T-cell (primary cell): ENCODE data around the gene TMBIM6. TPM values are rescaled to one million over a fixed set of nuclear protein-coding genes. Genes with fewer than 3 reads are reported as not detected.
"Not testable (repeated sequence)": the region's sequence is repeated elsewhere in the genome, so short reads cannot be mapped to it uniquely, and the experiment has no call there.

Source experiments
- ATAC-seq, 4 experiments: fragments of 200-7000 bp in 3 of 4; fragments of 150-1000 bp in 1 of 4; cut with Tn5 transposase; replicated peaks in 1 of 4; 1 replicate in 3 of 4; 2 replicates in 1 of 4; pipeline ENCODE4 v1.10.0; 2021; ENCODE audit warnings: moderate library complexity in 3 of 4, mild to moderate bottlenecking in 2 of 4, moderate number of reproducible peaks in 1 of 4
- CTCF ChIA-PET, 2 donors: fragments of 300-600 bp; sonication (Branson Sonifier 250); formaldehyde crosslinking; loops; one replicate each; lab custom pipeline; 2022; ENCODE audit warnings: antibody characterized with exemption in 2 of 2; lab: Charles Lee
- POLR2A ChIA-PET, 2 donors: fragments of 300-600 bp; sonication (Branson Sonifier 250); formaldehyde crosslinking; loops; one replicate each; lab custom pipeline; 2022; ENCODE audit warnings: antibody characterized with exemption in 2 of 2; lab: Charles Lee
- DNase-seq, 35 experiments: peaks; one replicate each; pipeline versions ENCODE4 v3.0.0 to v3.0.0-alpha.2; 2013 to 2023
- H3K27ac ChIP-seq: one replicate; pipeline ENCODE4 v1.5.1; 2013; ENCODE audit warnings: low read length
- H3K27me3 ChIP-seq, 2 experiments: replicated peaks in 1 of 2; 1 replicate in 1 of 2; 2 replicates in 1 of 2; pipeline versions ENCODE4 v1.6.1 to v1.7.0; 2013; ENCODE audit warnings: low read length in 1 of 2, mixed read lengths in 1 of 2; ENCODE audit not compliant: control insufficient read depth in 2 of 2, insufficient read depth in 2 of 2; ENCODE audit errors: extremely low read depth in 1 of 2
- H3K36me3 ChIP-seq, 2 donors: 1 replicate in 1 of 2; 2 replicates in 1 of 2; pipeline versions ENCODE4 v1.6.1 to v1.7.0; 2013; ENCODE audit warnings: low read length in 1 of 2; ENCODE audit not compliant: control insufficient read depth in 2 of 2, insufficient read depth in 1 of 2; ENCODE audit errors: extremely low read depth in 1 of 2
- H3K4me1 ChIP-seq, 2 experiments: 1 replicate in 1 of 2; 2 replicates in 1 of 2; pipeline versions ENCODE4 v1.6.1 to v1.7.0; 2013; ENCODE audit warnings: low read length in 2 of 2, mixed read lengths in 1 of 2; ENCODE audit not compliant: insufficient read depth in 2 of 2, control insufficient read depth in 1 of 2; ENCODE audit errors: extremely low read depth in 1 of 2
- H3K4me3 ChIP-seq, 2 donors: 1 replicate in 1 of 2; 2 replicates in 1 of 2; pipeline versions ENCODE4 v1.5.1 to v1.7.0; 2013; ENCODE audit warnings: mild to moderate bottlenecking in 2 of 2, low read length in 1 of 2, moderate library complexity in 1 of 2; ENCODE audit not compliant: control insufficient read depth in 1 of 2; ENCODE audit errors: extremely low read depth in 1 of 2
- H3K9me3 ChIP-seq: 2 replicates; pipeline ENCODE4 v1.7.0; 2013
- H3K27ac Mint-ChIP-seq, 2 donors: one replicate each; pipeline ENCODE4 v1.8.0; 2020 to 2021; ENCODE audit warnings: mild to moderate bottlenecking in 2 of 2, mixed read lengths in 2 of 2
- H3K27me3 Mint-ChIP-seq, 2 donors: one replicate each; pipeline ENCODE4 v1.8.0; 2021 to 2022; ENCODE audit warnings: mixed read lengths in 2 of 2
- H3K36me3 Mint-ChIP-seq: one replicate; pipeline ENCODE4 v1.8.0; 2021; ENCODE audit warnings: mixed read lengths
- H3K4me1 Mint-ChIP-seq, 3 donors: one replicate each; pipeline ENCODE4 v1.8.0; 2020 to 2022; ENCODE audit warnings: mixed read lengths in 3 of 3, mild to moderate bottlenecking in 1 of 3
- H3K4me3 Mint-ChIP-seq, 3 donors: one replicate each; pipeline ENCODE4 v1.8.0; 2020 to 2022; ENCODE audit warnings: mild to moderate bottlenecking in 3 of 3, mixed read lengths in 3 of 3, moderate library complexity in 3 of 3
- H3K9me3 Mint-ChIP-seq, 3 donors: one replicate each; pipeline ENCODE4 v1.8.0; 2020 to 2022; ENCODE audit warnings: mixed read lengths in 3 of 3
- WGBS: methylation state at CpG from one replicate; pipeline ENCODE4 v1.1.5; 2013; ENCODE audit warnings: missing lambda C conversion rate; ENCODE audit not compliant: insufficient coverage; 5-methylcytosine and 5-hydroxymethylcytosine counted together
- total RNA-seq, 35 experiments: library from RNA in 6 of 35; stranded (reverse) in 6 of 35; fragments of 120-200 nt in 1 of 35; gene quantifications; one replicate each; pipeline versions ENCODE4 v1.2.1 to v1.2.4 and lab custom pipeline; 2013 to 2026

TMBIM6 gene
- total RNA-seq, 5 donors from 2014 or later (not counting 1 experiment from before 2014, with no cell fraction given), result 333 to 426 (median 401) TPM

GRCh38 chr12:49766115-49766455 is 24.7 kb downstream of the TMBIM6 start:
- ChIA-PET POLR2A (interaction anchor here in 1 of 2 donors (0.7 kb wide), 1 partner anchor 221 kb away, joined by 3 read pairs; no protein-coding TSS in a partner anchor), CTCF (interaction anchor here in 1 of 2 donors (1.2 kb wide), 1 partner anchor 25 kb away, joined by 4 read pairs; the partner anchor contains the start of gene TMBIM6)
- Histone ChIP-seq H3K9me3 (no peaks in the 10 kb centered on the region), H3K27ac (no peak overlapping the region), H3K4me3 (no peak overlapping the region), H3K4me1 (peaks cover 23 to 41% of the 10 kb centered on the region in 2 experiments), H3K36me3 (peaks cover 3 to 39% of the 10 kb centered on the region in 2 donors), H3K27me3 (no peaks in the 10 kb centered on the region)
- Mint-ChIP-seq H3K4me1 (peaks cover 56 to 63% (median 59%) of the 10 kb centered on the region in 3 donors), H3K36me3 (peaks cover 38% of the 10 kb centered on the region), H3K27me3 (no peaks in the 10 kb centered on the region), H3K27ac (peak overlapping the region in 1 of 2 donors; percentile 14), H3K9me3 (no peaks in the 10 kb centered on the region), H3K4me3 (no peak overlapping the region)
- DNase-seq (no peak), ATAC-seq (no peak)
- WGBS, result 96% methylated on average over 6 of the region's 8 CpGs

- H3K27me3 Mint-ChIP-seq, result no peaks in the 10 kb centered on the region
- no peak overlapping the region for H3K4me3 ChIP-seq
- no peaks in the 10 kb centered on the region for H3K9me3 Mint-ChIP-seq
Measured at GRCh38 chr12:49767333-49767732, 26.0 kb downstream of the TMBIM6 start.

GRCh38 chr12:49773102-49773501 is 31.7 kb downstream of the TMBIM6 start:
- H3K36me3 Mint-ChIP-seq, H3K4me3 ChIP-seq, H3K27me3 Mint-ChIP-seq, H3K9me3 Mint-ChIP-seq, H3K9me3 ChIP-seq, H3K27me3 ChIP-seq, ATAC-seq, H3K27ac ChIP-seq, H3K27ac Mint-ChIP-seq, DNase-seq, H3K36me3 ChIP-seq, H3K4me3 Mint-ChIP-seq: not testable (repeated sequence)
- H3K4me1 Mint-ChIP-seq, result peaks cover 6 to 17% (median 13%) of the 10 kb centered on the region in 3 donors
- CTCF ChIA-PET, result interaction anchor here in 1 of 2 donors (0.7 to 0.8 kb wide), 2 partner anchors 9 to 43 kb away, joined by 4 to 6 read pairs; no protein-coding TSS in a partner anchor
- POLR2A ChIA-PET, result interaction anchor here in 1 of 2 donors (0.7 kb wide), 1 partner anchor 25 kb away, joined by 7 read pairs; no protein-coding TSS in a partner anchor
- no CpG with 5 or more reads among the region's 7 CpGs for WGBS
- H3K4me1 ChIP-seq, result peaks cover 0 to 11% of the 10 kb centered on the region in 2 experiments

More at GRCh38 chr12:49767333-49767732, 26.0 kb downstream of the TMBIM6 start:
- ChIA-PET CTCF (interaction anchor here (0.7 to 1.0 kb wide), 3 partner anchors 26 to 155 kb away, joined by 3 to 5 read pairs (median 3); partner anchors contain the start of gene TMBIM6 (in 1 of the 2)), POLR2A (no interaction called here)
- DNase-seq (no peak), ATAC-seq (no peak)
- Mint-ChIP-seq H3K4me3 (no peak overlapping the region), H3K4me1 (peaks cover 43 to 51% (median 47%) of the 10 kb centered on the region in 3 donors), H3K36me3 (peaks cover 27% of the 10 kb centered on the region), H3K27ac (peak overlapping the region; percentile 21 to 71)
- Histone ChIP-seq H3K4me1 (peaks cover 22 to 37% of the 10 kb centered on the region in 2 experiments), H3K27me3 (no peaks in the 10 kb centered on the region), H3K36me3 (peaks cover under 1 to 27% of the 10 kb centered on the region in 2 donors), H3K9me3 (no peaks in the 10 kb centered on the region), H3K27ac (no peak overlapping the region)
- 83% methylated on average over 3 of the region's 4 CpGs for WGBS

- peak in 29 of 35 experiments; percentile 15 to 70 (median 27) for DNase-seq
- ATAC-seq, result peak; percentile 73 to 80 (median 75)
- Histone ChIP-seq H3K9me3 (no peaks in the 10 kb centered on the region), H3K36me3 (no peaks in the 10 kb centered on the region), H3K27ac (no peak overlapping the region), H3K27me3 (peaks cover 0 to 26% of the 10 kb centered on the region in 2 experiments), H3K4me3 (no peak overlapping the region), H3K4me1 (peaks cover 0 to 14% of the 10 kb centered on the region in 2 experiments)
- H3K27me3 Mint-ChIP-seq, result peaks cover 18 to 24% of the 10 kb centered on the region in 2 donors
- no peak overlapping the region for H3K4me3 Mint-ChIP-seq
- H3K27ac Mint-ChIP-seq, result no peak overlapping the region
- WGBS, result 6% methylated on average over 6 of the region's 7 CpGs
- H3K9me3 Mint-ChIP-seq, result no peaks in the 10 kb centered on the region
- CTCF ChIA-PET, result interaction anchor here (1.0 to 3.1 kb wide), 4 partner anchors 14 to 136 kb away, joined by 3 to 26 read pairs (median 8); partner anchors contain the start of gene TMBIM6 (in 2 of the 2)
- H3K4me1 Mint-ChIP-seq, result peaks cover 10 to 21% (median 16%) of the 10 kb centered on the region in 3 donors
- no peaks in the 10 kb centered on the region for H3K36me3 Mint-ChIP-seq
- POLR2A ChIA-PET, result no interaction called here
Measured at GRCh38 chr12:49776413-49776812, 35.1 kb downstream of the TMBIM6 start.

GRCh38 chr12:49776858-49777257 is 35.5 kb downstream of the TMBIM6 start:
- POLR2A ChIA-PET, result interaction anchor here in 1 of 2 donors (1.8 kb wide), 1 partner anchor 36 kb away, joined by 7 read pairs; the partner anchor contains the start of gene TMBIM6
- H3K27ac ChIP-seq, result no peak overlapping the region
- CTCF ChIA-PET, result interaction anchor here (0.9 to 3.1 kb wide), 8 partner anchors 15 to 136 kb away, joined by 3 to 26 read pairs (median 4); partner anchors contain the start of gene TMBIM6 (in 2 of the 2)
- Mint-ChIP-seq H3K27ac (no peak overlapping the region), H3K27me3 (peaks cover 18 to 26% of the 10 kb centered on the region in 2 donors), H3K9me3 (no peaks in the 10 kb centered on the region), H3K36me3 (no peaks in the 10 kb centered on the region), H3K4me1 (peaks cover 10 to 21% (median 16%) of the 10 kb centered on the region in 3 donors), H3K4me3 (no peak overlapping the region)
- H3K9me3 ChIP-seq, result no peaks in the 10 kb centered on the region
- ATAC-seq, result no peak
- 83% methylated on average over 3 of the region's 5 CpGs for WGBS
- H3K36me3 ChIP-seq, result no peaks in the 10 kb centered on the region
- peaks cover 0 to 27% of the 10 kb centered on the region in 2 experiments for H3K27me3 ChIP-seq
- H3K4me1 ChIP-seq, result peaks cover 0 to 14% of the 10 kb centered on the region in 2 experiments
- no peak overlapping the region for H3K4me3 ChIP-seq
- no peak for DNase-seq

GRCh38 chr12:49777341-49777740 is 36.0 kb downstream of the TMBIM6 start:
- WGBS, result 83% methylated on average over 1 of the region's 3 CpGs
- H3K36me3 ChIP-seq, result no peaks in the 10 kb centered on the region
- H3K27ac Mint-ChIP-seq, result no peak overlapping the region
- no peak overlapping the region for H3K4me3 Mint-ChIP-seq
- H3K27me3 Mint-ChIP-seq, result peaks cover 18 to 30% of the 10 kb centered on the region in 2 donors
- no peaks in the 10 kb centered on the region for H3K9me3 Mint-ChIP-seq
- H3K4me1 Mint-ChIP-seq, result peaks cover 10 to 21% (median 16%) of the 10 kb centered on the region in 3 donors
- H3K27me3 ChIP-seq, result peaks cover 0 to 27% of the 10 kb centered on the region in 2 experiments
- ATAC-seq (no peak), DNase-seq (no peak)
- H3K27ac ChIP-seq, result no peak overlapping the region
- H3K4me3 ChIP-seq, result no peak overlapping the region
- no peaks in the 10 kb centered on the region for H3K9me3 ChIP-seq
- peaks cover 0 to 14% of the 10 kb centered on the region in 2 experiments for H3K4me1 ChIP-seq
- ChIA-PET POLR2A (interaction anchor here in 1 of 2 donors (1.8 kb wide), 1 partner anchor 36 kb away, joined by 7 read pairs; the partner anchor contains the start of gene TMBIM6), CTCF (interaction anchor here (0.5 to 3.1 kb wide), 14 partner anchors 8 to 317 kb away, joined by 3 to 26 read pairs (median 4); partner anchors contain the start of gene TMBIM6 (in 2 of the 2))
- no peaks in the 10 kb centered on the region for H3K36me3 Mint-ChIP-seq
